AG04449 (cell line): ENCODE results near the gene BLTP3B.

ENCODE experiments used
- CTCF ChIA-PET: fragments of 350-600 bp; formaldehyde crosslinking; extraction: SDS; loops from one replicate; lab custom pipeline; 2021; ENCODE audit warnings: antibody characterized with exemption; lab: Yijun Ruan, JAX
- POLR2A ChIA-PET: fragments of 400-600, 350-600 bp; formaldehyde crosslinking; extraction: SDS; loops from one replicate; lab custom pipeline; 2020; ENCODE audit warnings: antibody characterized with exemption, inconsistent platforms; lab: Yijun Ruan, JAX
- DNase-seq: peaks from one replicate; pipeline ENCODE4 v3.0.0-alpha.2; 2010; ENCODE audit warnings: low read depth, low spot score
- H3K4me3 ChIP-seq: 2 replicates; pipeline ENCODE4 v1.5.1; 2011; ENCODE audit warnings: low read depth, mild to moderate bottlenecking, control low read depth, low read length
- TF ChIP-seq, protein P1 (sequence below): IDR thresholded peaks from one replicate; pipeline ENCODE4 v1.5.1; 2011; ENCODE audit warnings: mild to moderate bottlenecking, moderate library complexity, low read length, control low read depth, inconsistent platforms; ENCODE audit not compliant: insufficient read depth; ENCODE audit errors: missing control alignments

The BLTP3B gene

DNA sequence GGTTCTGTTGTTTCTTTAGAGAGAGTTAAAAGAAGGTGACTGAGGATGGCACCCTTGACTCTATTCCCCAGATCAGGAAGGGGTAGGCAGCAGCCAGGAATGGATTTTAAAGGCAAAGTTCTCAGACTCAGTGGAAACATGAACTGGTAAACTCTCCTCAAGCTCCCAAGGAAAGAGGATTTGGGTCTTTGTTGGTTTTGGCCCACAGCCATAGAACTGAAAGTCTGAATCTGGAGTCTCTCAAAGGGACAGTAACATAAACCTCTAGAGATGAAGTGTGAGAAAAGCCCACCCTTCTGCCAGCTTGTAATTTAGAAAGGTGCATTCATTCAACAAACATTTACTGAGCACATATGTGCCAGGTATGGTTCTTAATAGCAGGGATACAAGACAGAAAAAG lies 28.6 kb upstream of the BLTP3B start:
- POLR2A ChIA-PET, result no interaction called here
- DNase-seq, result no peak
- CTCF ChIA-PET, result interaction anchor here (1.6 kb wide), 2 partner anchors 12 to 29 kb away, joined by 3 read pairs; partner anchors contain the start of gene ACTR6
- H3K4me3 ChIP-seq, result no peak overlapping the region
- TF ChIP-seq, protein P1, sequence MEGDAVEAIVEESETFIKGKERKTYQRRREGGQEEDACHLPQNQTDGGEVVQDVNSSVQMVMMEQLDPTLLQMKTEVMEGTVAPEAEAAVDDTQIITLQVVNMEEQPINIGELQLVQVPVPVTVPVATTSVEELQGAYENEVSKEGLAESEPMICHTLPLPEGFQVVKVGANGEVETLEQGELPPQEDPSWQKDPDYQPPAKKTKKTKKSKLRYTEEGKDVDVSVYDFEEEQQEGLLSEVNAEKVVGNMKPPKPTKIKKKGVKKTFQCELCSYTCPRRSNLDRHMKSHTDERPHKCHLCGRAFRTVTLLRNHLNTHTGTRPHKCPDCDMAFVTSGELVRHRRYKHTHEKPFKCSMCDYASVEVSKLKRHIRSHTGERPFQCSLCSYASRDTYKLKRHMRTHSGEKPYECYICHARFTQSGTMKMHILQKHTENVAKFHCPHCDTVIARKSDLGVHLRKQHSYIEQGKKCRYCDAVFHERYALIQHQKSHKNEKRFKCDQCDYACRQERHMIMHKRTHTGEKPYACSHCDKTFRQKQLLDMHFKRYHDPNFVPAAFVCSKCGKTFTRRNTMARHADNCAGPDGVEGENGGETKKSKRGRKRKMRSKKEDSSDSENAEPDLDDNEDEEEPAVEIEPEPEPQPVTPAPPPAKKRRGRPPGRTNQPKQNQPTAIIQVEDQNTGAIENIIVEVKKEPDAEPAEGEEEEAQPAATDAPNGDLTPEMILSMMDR, result no peak

DNA sequence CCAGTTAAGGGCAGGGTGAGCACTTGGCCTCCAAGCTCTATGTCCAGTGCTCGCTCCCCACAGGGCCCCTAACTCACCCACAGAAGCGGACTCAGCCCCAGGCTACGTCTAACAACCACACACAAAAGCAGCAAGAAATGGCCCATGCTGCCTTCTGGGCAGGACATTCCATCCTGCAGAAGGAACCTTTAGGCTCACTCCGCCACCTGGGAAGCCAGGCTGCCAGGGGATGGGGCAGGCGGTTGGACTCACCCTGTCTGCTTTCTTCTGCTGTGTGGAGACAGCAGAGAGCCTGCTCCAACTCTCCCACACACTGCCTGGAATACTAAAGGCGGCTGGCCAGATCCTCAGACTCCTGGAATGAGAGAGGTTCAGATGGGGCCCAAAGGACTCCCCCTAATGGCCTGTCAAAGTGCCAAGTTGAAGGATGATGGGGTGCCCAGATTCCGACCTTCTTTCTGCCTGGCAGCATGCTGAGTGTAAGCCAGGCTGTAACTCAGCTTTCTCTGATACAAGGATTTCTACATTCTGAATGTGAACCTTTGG lies 27.7 kb upstream of the BLTP3B start:
- ChIA-PET POLR2A (no interaction called here), CTCF (no interaction called here)
- H3K4me3 ChIP-seq, result no peak overlapping the region
- TF ChIP-seq, protein P1, result no peak
- no peak for DNase-seq

DNA sequence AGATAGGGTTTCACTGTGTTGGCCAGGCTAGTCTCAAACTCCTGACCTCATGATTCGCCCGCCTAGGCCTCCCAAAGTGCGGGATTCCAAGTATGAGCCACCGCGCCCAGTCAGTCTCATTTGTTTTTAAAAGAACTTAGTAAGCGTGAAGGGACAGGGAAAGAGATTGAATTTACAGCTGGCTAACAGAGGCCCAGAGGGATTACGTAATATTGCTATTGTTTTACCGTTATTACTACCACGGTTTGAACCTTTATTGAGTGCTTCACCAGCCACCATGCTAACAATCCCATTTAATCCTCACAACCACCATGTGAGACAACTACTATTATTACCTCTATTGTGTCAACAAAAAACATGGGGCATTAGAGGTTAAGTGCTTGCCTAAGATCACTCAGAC lies 26.7 kb upstream of the BLTP3B start:
- CTCF ChIA-PET, result interaction anchor here (2.2 kb wide), 1 partner anchor 15 kb away, joined by 10 read pairs; no protein-coding TSS in a partner anchor
- POLR2A ChIA-PET, result no interaction called here
- no peak overlapping the region for H3K4me3 ChIP-seq
- TF ChIP-seq, protein P1, result no peak
- DNase-seq, result no peak

DNA sequence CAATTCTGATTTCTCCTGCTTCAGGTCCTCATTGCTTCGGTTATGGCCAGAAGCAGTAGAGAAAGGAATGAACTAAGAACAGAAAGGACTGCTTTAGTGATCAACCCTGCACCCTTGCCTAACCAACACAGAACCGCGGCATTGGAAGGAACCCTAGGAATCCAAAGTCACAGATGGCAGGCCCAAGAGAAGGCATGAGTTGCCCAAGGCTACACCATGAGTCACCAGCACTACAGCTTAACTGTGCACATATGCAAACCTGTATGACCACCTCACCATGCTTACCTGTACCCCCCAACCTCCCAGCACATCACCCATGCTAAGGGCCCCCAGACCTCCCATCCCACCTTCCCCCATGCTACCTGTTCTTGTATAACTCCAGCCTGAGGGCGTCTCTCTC lies 25.9 kb upstream of the BLTP3B start:
- CTCF ChIA-PET, result interaction anchor here (2.2 kb wide), 1 partner anchor 14 kb away, joined by 10 read pairs; no protein-coding TSS in a partner anchor
- POLR2A ChIA-PET, result no interaction called here
- no peak overlapping the region for H3K4me3 ChIP-seq
- TF ChIP-seq, protein P1, result no peak
- DNase-seq, result no peak

DNA sequence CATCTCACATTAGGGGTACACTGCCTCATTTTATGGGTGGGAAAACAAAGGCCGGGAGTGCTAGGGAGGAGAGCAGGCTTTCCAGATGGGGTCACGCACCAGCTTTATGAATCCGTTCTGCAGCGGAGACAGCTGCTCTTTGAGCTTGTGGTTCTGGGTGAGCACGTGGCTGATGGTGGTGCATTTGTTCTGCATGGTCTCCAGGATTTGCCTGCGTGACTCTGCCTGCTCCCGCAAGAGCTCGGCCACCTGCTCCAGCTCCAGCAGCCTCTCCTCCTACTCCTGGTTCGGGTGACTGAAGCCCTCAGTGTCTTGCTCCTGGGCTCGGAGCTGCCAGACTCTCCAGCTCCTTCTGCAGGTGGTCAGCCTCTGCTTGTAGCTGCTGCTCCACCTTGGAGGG lies 23.6 kb upstream of the BLTP3B start:
- POLR2A ChIA-PET, result no interaction called here
- DNase-seq, result no peak
- TF ChIP-seq, protein P1, result no peak
- no peak overlapping the region for H3K4me3 ChIP-seq
- CTCF ChIA-PET, result interaction anchor here (5.0 kb wide), 1 partner anchor 11 kb away, joined by 52 read pairs; no protein-coding TSS in a partner anchor

DNA sequence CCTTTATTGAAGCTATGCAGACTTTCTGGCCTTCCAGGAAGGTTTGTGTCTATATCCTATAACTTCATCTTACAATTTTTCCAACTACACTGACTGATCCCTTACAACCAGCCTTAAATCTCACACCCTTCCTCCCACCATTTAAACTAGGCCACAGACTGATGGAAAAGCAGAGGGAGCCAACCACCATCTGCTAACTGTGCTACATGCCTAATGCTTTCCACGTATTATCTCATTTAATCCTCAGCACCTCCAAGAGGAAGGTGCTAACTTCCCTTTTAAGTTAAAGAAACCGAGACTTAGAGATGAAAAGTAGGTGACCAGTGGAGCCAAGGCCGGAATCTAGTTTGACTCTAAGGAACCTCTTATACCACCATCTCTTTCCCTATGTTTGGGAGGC lies 22.7 kb upstream of the BLTP3B start:
- TF ChIP-seq, protein P1, result no peak
- CTCF ChIA-PET, result interaction anchor here (0.9 to 5.0 kb wide), 3 partner anchors 8 to 23 kb away, joined by 3 to 52 read pairs (median 5); no protein-coding TSS in a partner anchor
- POLR2A ChIA-PET, result no interaction called here
- no peak for DNase-seq
- H3K4me3 ChIP-seq, result no peak overlapping the region
